HUES6 (cell line): ENCODE measurements around the gene INPP5D.

Experiments
- H3K27ac ChIP-seq: 2 replicates; pipeline ENCODE4 v1.7.0; 2013; ENCODE audit warnings: low read depth, mild to moderate bottlenecking, low read length, inconsistent platforms
- H3K27me3 ChIP-seq: 2 replicates; pipeline ENCODE4 v1.6.1; 2013; ENCODE audit warnings: low read length; ENCODE audit not compliant: control insufficient read depth, insufficient read depth
- H3K36me3 ChIP-seq: 2 replicates; pipeline ENCODE4 v1.6.1; 2013; ENCODE audit warnings: low read length; ENCODE audit not compliant: control insufficient read depth, insufficient read depth
- H3K4me1 ChIP-seq: 2 replicates; pipeline ENCODE4 v1.6.1; 2013; ENCODE audit warnings: low read length; ENCODE audit not compliant: control insufficient read depth, insufficient read depth
- H3K4me3 ChIP-seq: 2 replicates; pipeline ENCODE4 v1.5.1; 2013; ENCODE audit warnings: low read depth, low read length
- H3K9ac ChIP-seq: one replicate; pipeline ENCODE4 v1.6.1; 2013; ENCODE audit warnings: mild to moderate bottlenecking, low read length
- H3K9me3 ChIP-seq: 2 replicates; pipeline ENCODE4 v1.6.1; 2013; ENCODE audit warnings: low read depth, low read length; ENCODE audit not compliant: control insufficient read depth, insufficient read depth

INPP5D gene

GRCh38 chr2:233112329-233112728, 52.2 kb downstream of the INPP5D start:
- no peak overlapping the region for H3K9ac ChIP-seq
- no peak overlapping the region for H3K27ac ChIP-seq
- H3K4me1 ChIP-seq: peaks cover 13% of the 10 kb centered on the region
- no peaks in the 10 kb centered on the region for H3K27me3 ChIP-seq
- no peak overlapping the region for H3K4me3 ChIP-seq
- H3K9me3 ChIP-seq: no peaks in the 10 kb centered on the region
- no peaks in the 10 kb centered on the region for H3K36me3 ChIP-seq

GRCh38 chr2:233112776-233113452, 52.8 kb downstream of the INPP5D start:
- H3K9me3 ChIP-seq: no peaks in the 10 kb centered on the region
- peaks cover 18% of the 10 kb centered on the region for H3K4me1 ChIP-seq
- H3K27me3 ChIP-seq: no peaks in the 10 kb centered on the region
- H3K9ac ChIP-seq: no peak overlapping the region
- H3K4me3 ChIP-seq: no peak overlapping the region
- no peaks in the 10 kb centered on the region for H3K36me3 ChIP-seq
- H3K27ac ChIP-seq: no peak overlapping the region

GRCh38 chr2:233114421-233114861, 54.3 kb downstream of the INPP5D start:
- H3K36me3 ChIP-seq: no peaks in the 10 kb centered on the region
- H3K4me1 ChIP-seq: peaks cover 20% of the 10 kb centered on the region
- H3K27ac ChIP-seq: no peak overlapping the region
- no peak overlapping the region for H3K4me3 ChIP-seq
- H3K9me3 ChIP-seq: no peaks in the 10 kb centered on the region
- no peaks in the 10 kb centered on the region for H3K27me3 ChIP-seq
- no peak overlapping the region for H3K9ac ChIP-seq

- peaks cover 20% of the 10 kb centered on the region for H3K4me1 ChIP-seq
- H3K27ac ChIP-seq: no peak overlapping the region
- H3K27me3 ChIP-seq: no peaks in the 10 kb centered on the region
- H3K9ac ChIP-seq: no peak overlapping the region
- H3K9me3 ChIP-seq: no peaks in the 10 kb centered on the region
- no peak overlapping the region for H3K4me3 ChIP-seq
- no peaks in the 10 kb centered on the region for H3K36me3 ChIP-seq
Observed at GRCh38 chr2:233115121-233115520, 55.0 kb downstream of the INPP5D start.

- Histone ChIP-seq H3K27me3 (no peaks in the 10 kb centered on the region), H3K36me3 (no peaks in the 10 kb centered on the region), H3K9me3 (no peaks in the 10 kb centered on the region), H3K9ac (no peak overlapping the region), H3K27ac (no peak overlapping the region), H3K4me3 (no peak overlapping the region), H3K4me1 (peaks cover 20% of the 10 kb centered on the region)
Observed at GRCh38 chr2:233115741-233116140, 55.6 kb downstream of the INPP5D start.

GRCh38 chr2:233116946-233117345, 56.8 kb downstream of the INPP5D start:
- Histone ChIP-seq H3K27ac (no peak overlapping the region), H3K36me3 (no peaks in the 10 kb centered on the region), H3K9ac (no peak overlapping the region), H3K4me1 (peaks cover 20% of the 10 kb centered on the region), H3K27me3 (no peaks in the 10 kb centered on the region), H3K4me3 (no peak overlapping the region), H3K9me3 (no peaks in the 10 kb centered on the region)

- Histone ChIP-seq H3K27ac (no peak overlapping the region), H3K9me3 (no peaks in the 10 kb centered on the region), H3K4me1 (peaks cover 20% of the 10 kb centered on the region), H3K4me3 (no peak overlapping the region), H3K9ac (no peak overlapping the region), H3K36me3 (no peaks in the 10 kb centered on the region), H3K27me3 (no peaks in the 10 kb centered on the region)
Observed at GRCh38 chr2:233117351-233117750, 57.2 kb downstream of the INPP5D start.

GRCh38 chr2:233117811-233118647, 57.9 kb downstream of the INPP5D start:
- Histone ChIP-seq H3K9ac (no peak overlapping the region), H3K4me3 (no peak overlapping the region), H3K27ac (no peak overlapping the region), H3K27me3 (no peaks in the 10 kb centered on the region), H3K4me1 (peaks cover 20% of the 10 kb centered on the region), H3K36me3 (no peaks in the 10 kb centered on the region), H3K9me3 (no peaks in the 10 kb centered on the region)

- no peaks in the 10 kb centered on the region for H3K36me3 ChIP-seq
- no peaks in the 10 kb centered on the region; the same call in 1 of the 2 replicates for H3K9me3 ChIP-seq
- no peaks in the 10 kb centered on the region for H3K27me3 ChIP-seq
- peaks cover 20% of the 10 kb centered on the region for H3K4me1 ChIP-seq
- H3K9ac ChIP-seq: no peak overlapping the region
- no peak overlapping the region for H3K27ac ChIP-seq
- no peak overlapping the region for H3K4me3 ChIP-seq
Observed at GRCh38 chr2:233118648-233119000, 58.5 kb downstream of the INPP5D start.

- no peak overlapping the region for H3K4me3 ChIP-seq
- no peak overlapping the region for H3K27ac ChIP-seq
- no peaks in the 10 kb centered on the region for H3K36me3 ChIP-seq
- peaks cover 20% of the 10 kb centered on the region for H3K4me1 ChIP-seq
- no peak overlapping the region for H3K9ac ChIP-seq
- no peaks in the 10 kb centered on the region for H3K27me3 ChIP-seq
- no peaks in the 10 kb centered on the region; the same call in 1 of the 2 replicates for H3K9me3 ChIP-seq
Observed at GRCh38 chr2:233119123-233119522, 59.0 kb downstream of the INPP5D start.

- Histone ChIP-seq H3K9me3 (no peaks in the 10 kb centered on the region; the same call in 1 of the 2 replicates), H3K9ac (no peak overlapping the region), H3K4me1 (peaks cover 20% of the 10 kb centered on the region), H3K27ac (no peak overlapping the region), H3K27me3 (no peaks in the 10 kb centered on the region), H3K4me3 (no peak overlapping the region), H3K36me3 (no peaks in the 10 kb centered on the region)
Observed at GRCh38 chr2:233119806-233120205, 59.7 kb downstream of the INPP5D start.
